HG02610 (cell line): ENCODE results near the gene KRTAP10-6.
"Not testable (repeated sequence)": the region's sequence is repeated elsewhere in the genome, so short reads cannot be mapped to it uniquely, and the experiment has no call there.

ENCODE experiments used
- ATAC-seq: cut with Tn5 transposase; IDR thresholded peaks from one replicate; pipeline ENCODE4 v1.9.1; 2021; ENCODE audit warnings: mild to moderate bottlenecking, moderate library complexity; ENCODE audit not compliant: unreplicated experiment

Gene KRTAP10-6

GRCh38 chr21:44564099-44564498 lies 28.2 kb downstream of the KRTAP10-6 start:
- ATAC-seq = no peak

- no peak for ATAC-seq
These were observed 33.6 kb downstream of the KRTAP10-6 start, which contains the start of gene KRTAP10-3 for GRCh38 chr21:44558695-44559094. TSS of gene KRTAP10-3 (minus strand) at chr21:44558795. CDS start at chr21:44558715, 80 bp downstream.

DNA sequence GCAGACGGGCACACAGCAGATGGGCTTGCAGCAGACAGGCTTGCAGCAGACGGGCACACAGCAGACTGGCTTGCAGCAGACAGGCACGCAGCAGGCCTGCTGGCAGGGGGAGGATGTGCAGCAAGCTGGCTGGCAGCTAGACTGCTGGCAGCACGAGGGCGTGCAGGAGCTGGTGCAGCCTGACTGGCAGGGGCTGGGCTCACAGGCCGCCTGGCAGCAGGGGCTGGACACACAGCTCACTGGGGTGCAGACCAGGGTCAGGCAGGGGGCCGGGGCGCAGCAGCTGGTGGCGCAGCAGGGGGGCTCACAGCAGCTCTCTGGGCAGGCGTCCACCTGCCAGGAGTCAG lies 34.0 kb downstream of the KRTAP10-6 start:
- not testable (repeated sequence) for ATAC-seq

- no peak for ATAC-seq
These were observed 34.6 kb downstream of the KRTAP10-6 start for GRCh38 chr21:44557491-44558328.

DNA sequence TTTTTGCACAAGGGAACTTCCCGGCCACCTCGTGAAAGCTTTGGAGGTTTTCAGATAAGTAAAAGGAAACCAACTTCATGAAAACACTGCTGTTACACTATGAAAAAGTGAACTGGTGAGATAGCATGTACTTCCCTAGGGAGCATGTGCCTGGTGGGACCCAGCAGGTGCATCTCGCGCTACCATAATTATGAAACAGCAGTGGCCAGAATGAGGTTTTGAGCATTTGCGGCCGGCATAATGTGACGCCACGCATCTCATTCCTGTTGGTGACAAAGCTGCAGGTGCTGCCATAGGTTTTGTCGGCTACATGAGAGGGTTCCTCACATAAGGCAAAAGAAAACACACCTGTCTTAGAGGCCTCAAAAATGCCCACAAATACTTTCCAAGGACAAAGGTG lies 35.4 kb downstream of the KRTAP10-6 start:
- no peak for ATAC-seq

DNA sequence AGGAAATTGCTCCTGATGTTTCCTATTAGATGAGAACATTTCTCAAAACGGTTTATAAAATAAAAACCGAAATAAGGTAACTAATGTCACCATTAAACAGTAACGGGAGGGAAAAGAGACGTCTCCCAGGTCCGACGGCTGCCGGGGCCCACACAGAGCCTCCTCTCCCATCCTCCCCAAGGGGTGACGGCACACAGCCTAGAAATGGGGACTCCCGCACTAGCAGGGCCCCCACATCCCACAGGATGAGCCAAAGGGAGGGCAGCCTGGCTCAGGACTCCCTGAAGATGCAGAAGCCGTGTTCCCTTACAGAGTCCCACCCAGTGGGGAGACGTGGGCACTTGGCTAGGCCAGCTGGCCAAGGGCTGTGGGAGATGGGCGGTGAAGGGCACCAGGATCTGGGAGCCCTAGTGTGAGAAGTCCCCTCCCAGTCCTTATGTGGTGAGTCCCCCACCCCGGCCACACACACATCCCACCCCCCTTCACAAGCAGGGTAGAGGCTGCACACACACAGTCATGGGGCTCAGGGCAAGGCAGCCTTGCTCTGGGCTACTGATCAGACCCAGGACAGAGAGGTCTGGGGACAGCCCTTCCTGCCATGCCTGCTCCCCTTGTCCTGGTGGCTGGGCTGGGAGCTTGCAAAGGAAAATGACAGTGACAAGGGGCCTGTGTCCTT lies 37.0 kb downstream of the KRTAP10-6 start:
- no peak for ATAC-seq

DNA sequence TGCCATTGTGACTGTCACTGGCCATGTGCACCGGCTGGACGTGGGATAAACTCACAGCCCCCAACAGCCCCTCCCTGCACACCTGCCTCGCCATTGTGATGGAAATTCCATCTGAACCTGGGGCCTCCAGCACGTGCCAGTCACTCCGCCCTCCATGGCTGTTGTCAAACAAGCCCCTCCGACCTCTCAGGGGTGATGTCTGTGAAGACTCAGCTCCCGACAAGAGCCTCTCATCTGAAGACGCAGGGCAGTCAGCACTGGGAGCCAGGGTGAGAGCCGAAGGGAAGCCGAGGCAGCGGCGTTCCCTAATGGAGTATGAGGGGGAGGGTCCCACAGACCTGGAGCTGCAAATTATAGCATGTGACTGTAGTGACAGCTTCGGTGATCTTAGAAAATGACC lies 39.6 kb downstream of the KRTAP10-6 start:
- no peak for ATAC-seq

- no peak for ATAC-seq
These were observed 40.2 kb downstream of the KRTAP10-6 start for GRCh38 chr21:44552136-44552535.

DNA sequence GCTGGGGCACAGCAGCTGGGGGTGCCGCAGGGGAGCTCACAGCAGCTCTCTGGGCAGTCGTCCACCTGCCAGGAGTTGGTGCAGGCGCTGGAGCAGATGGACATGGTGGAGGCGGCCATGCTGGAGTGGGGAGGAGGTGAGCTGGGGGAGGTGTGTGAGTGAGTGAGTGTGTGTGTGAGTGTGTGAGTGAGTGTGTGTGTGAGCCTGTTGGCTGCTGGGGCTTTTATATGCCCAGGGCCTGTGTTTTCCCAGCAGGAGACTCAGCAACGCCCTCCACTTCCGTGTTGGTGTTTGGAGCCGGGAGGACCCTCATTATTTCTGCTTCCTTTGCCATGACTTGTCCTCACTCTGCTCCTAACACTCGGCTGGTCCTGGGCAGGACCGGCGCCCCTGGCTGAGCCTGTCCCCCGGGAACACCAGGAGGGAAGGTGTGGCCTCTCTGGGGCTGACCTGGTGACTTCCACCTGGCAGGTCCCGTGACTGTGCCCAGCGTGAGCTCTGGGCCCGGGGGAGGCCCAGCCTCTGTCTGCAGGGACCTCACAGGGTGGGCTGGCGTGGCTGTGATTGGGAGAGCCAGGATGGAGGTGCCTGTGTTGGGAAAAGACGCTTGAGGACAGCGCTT lies 40.9 kb downstream of the KRTAP10-6 start, which contains the start of gene KRTAP10-2:
Gene KRTAP10-2 (minus strand): TSS at position 166 of the 622 bp plus-strand sequence. CDS start 47 bp downstream, at position 119.
- ATAC-seq = no peak

DNA sequence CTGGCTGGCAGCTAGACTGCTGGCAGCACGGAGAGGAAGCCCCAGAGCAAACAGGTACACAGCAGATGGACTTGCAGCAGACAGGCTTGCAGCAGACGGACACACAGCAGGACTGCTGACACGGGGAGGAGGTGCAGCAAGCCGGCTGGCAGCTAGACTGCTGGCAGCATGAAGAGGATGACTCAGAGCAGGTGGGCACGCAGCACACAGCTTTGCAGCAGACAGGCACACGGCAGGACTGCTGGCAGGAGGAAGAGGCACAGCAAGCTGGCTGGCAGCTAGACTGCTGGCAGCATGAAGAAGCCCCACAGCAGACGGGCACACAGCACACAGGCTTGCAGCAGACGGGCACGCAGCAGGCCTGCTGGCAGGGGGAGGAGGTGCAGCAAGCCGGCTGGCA lies 41.5 kb downstream of the KRTAP10-6 start:
- no peak for ATAC-seq

DNA sequence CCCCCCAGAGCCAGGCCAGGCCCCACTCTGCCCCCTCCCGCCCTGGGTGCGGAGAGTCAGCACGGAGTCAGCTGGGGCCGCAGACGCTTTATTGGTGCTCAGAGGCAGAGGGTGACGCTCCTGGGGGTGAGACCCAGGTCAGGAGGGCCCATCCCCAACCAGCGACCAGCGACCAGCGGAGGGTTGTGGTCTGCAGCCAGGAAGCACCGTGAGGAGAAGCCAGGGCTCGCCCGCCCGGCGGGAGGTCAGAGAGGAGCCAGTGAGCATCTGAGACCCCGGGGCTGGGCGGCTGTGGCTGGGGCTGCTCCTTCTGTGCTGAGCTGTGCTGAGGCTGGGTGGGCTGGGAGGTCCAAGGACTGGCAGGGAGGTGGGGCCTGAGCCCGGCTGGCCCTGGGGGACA lies 42.0 kb downstream of the KRTAP10-6 start:
- ATAC-seq = not testable (repeated sequence)

DNA sequence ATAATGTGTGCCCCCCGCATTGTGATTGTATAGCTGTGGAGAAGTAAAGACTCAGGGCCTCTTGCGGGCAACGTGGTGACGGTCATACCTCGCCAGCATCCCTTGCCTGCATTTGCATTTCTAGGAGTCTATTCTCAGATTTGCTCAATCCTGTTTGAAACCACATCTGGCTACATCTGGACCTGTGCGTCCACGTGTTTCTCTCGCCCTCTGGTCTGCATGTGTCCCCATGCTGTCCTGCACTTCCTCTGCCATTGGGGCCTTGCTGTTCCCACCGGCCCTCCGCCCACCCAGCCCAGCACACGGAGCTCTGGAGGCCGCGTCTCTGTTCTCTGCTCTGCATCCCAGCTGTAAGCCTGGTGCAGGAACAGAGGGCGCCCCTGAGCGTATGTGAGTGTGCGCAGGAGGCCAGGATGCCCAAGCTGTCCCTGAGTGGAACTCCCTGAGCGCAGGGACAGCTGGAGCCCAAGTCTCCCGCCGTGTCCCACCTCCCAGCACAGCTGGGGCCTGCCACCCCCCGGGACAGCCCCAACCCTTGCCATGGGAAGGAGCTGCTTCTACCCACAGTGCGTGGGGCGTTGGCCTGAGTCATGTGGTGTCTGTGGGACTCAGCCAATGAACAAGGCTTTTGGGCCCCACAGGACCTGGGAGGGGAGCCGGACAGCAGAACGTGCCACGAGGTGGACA lies 42.6 kb downstream of the KRTAP10-6 start:
- no peak for ATAC-seq

GRCh38 chr21:44548922-44549321 lies 43.4 kb downstream of the KRTAP10-6 start:
- ATAC-seq = no peak

- ATAC-seq = no peak
These were observed 43.9 kb downstream of the KRTAP10-6 start for GRCh38 chr21:44548381-44548780.

DNA sequence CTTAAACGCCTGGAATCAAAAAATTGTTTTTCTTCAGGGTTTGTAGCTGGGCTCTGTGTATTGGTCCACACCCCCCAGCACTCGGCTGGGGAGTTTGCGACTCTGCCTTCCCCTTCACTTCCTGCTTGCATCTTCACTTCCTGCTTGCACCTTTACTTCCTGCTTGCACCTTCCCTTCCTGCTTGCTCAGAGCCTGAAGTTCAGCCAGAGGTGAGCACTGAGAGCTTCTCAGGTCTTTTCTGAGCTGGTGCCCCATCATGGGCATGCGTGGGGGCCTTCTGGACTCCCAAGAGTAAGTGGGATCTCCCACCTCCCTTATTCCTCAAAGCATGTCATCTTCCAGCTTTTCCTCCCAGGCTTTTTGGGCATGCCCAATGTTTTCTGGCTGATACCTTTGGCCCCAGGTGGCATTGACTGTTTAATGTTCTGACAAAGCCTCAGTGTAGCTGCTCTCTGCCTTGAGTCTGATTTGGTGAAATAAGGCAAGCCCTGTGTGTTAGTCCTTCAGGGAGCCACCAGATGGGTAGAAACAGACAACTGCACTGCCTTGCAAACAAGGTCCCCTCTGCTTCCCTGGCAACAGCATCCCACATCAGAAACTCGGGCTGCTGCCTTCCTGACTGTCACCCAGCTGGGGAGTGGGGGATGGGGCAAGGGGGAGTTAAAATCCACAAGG lies 44.5 kb downstream of the KRTAP10-6 start:
- ATAC-seq = no peak

DNA sequence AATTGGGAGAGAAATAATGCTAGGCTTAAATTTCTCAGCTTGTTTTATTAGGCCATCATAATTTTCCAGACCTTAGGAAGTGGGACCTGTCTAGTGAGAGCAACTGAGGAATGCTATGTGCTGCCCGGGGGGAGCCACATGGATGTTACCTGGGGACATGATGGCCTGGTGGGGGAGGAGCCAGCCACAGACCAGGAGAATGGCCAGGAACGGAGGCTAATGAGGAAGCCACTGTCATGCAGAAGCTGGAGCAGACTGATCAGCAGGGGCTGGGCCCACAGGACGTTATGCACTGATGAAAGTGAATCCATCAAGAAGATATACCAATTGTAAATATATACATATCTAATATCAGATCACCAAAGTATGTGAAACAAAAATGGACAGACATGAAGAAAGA lies 47.7 kb downstream of the KRTAP10-6 start:
- ATAC-seq = no peak

- ATAC-seq = no peak
These were observed 49.6 kb downstream of the KRTAP10-6 start for GRCh38 chr21:44542716-44543115.
